Activated naive CD8-positive, alpha-beta T cell treated with anti-CD3 and anti-CD28 coated beads, Interleukin-2, amount 50 U/mL, for 16 hours (primary cell): ENCODE measurements around the gene SPZ1.
"Not testable (repeated sequence)": the region's sequence is repeated elsewhere in the genome, so short reads cannot be mapped to it uniquely, and the experiment has no call there.

Experiments used
- DNase-seq: peaks from one replicate; pipeline ENCODE4 v3.0.0-alpha.2; 2020; ENCODE audit warnings: low read depth, low spot score

The SPZ1 gene, protein sequence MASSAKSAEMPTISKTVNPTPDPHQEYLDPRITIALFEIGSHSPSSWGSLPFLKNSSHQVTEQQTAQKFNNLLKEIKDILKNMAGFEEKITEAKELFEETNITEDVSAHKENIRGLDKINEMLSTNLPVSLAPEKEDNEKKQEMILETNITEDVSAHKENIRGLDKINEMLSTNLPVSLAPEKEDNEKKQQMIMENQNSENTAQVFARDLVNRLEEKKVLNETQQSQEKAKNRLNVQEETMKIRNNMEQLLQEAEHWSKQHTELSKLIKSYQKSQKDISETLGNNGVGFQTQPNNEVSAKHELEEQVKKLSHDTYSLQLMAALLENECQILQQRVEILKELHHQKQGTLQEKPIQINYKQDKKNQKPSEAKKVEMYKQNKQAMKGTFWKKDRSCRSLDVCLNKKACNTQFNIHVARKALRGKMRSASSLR

DNA sequence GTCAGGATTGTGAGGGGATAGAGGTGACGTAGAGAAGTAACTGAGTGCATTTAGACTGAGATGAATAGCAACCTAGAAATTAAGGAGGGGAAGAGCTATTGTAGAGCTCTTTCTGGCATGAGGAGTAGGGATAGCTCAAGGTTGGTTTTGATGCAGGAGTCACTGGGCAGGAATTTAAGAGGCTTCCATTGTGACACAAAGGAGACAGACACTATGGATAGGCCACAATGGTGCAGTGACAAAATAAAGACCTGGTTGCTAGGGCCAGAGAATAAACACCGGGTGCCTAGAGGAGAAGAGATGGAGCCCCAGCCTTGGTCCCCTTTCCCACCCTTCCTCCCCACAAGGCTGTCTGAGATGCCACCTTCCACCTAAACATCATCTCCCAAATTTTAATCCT lies at the start of gene SPZ1:
SPZ1 (plus strand) TSS at position 301 of the 400 bp plus-strand sequence. CDS start 214 bp downstream, outside the sequence.
- DNase-seq = no peak

DNA sequence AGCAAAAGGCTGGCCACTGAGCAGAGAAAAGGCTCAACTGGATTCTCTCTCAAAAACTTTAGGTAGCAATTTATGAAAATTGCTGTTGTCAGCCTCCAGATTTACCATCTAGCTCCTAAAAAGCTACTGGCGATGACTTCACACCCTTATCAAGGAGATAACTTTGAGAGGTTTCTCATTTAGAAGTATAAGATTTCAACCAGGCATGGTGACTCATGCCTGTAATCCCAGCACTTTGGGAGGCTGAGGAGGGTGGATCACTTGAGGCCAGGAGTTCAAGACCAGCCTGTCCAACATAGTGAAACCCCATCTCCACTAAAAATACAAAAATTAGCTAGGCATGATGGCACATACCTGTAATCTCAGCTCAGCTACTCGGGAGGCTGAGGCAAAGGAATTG lies 49.3 kb upstream of the SPZ1 start:
- DNase-seq = not testable (repeated sequence)

DNA sequence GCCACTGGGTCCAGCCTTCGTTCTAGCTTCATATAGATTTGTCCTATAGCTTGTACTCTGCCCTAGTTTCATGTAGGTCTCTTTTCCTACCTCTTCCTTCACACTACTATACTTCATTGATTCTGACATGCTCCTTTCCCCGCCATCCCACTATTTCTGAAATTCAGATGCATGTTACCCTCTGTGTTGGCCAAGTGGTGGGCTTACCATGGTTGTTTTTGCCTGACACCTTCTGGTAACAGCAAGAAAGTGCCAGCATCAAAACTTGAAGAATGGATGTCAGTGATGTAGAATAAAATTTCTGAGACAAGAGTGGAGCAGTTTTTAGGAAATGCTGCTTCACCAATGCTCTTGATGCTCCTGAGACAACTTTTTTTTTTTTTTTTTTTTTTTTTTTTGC lies 44.5 kb upstream of the SPZ1 start:
- DNase-seq = no peak

DNA sequence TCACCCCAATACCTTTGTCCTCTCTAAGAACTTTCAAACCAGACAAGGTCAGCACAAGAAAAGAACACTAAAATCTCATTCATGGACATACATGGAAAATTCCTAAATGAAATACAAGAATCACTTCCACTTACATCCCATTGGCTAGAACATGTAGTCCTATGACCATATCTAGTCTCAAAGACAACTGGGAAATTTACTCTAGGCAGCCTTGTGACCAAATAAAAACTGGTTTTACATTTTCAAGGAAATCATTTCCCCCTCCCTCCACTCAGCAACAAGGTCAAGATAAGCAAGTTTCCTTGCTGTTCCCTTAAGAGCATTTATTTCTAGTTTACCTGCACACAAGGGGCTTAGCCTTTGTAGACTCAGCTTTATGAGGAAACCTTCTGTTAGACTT lies 43.6 kb upstream of the SPZ1 start:
- no peak for DNase-seq

DNA sequence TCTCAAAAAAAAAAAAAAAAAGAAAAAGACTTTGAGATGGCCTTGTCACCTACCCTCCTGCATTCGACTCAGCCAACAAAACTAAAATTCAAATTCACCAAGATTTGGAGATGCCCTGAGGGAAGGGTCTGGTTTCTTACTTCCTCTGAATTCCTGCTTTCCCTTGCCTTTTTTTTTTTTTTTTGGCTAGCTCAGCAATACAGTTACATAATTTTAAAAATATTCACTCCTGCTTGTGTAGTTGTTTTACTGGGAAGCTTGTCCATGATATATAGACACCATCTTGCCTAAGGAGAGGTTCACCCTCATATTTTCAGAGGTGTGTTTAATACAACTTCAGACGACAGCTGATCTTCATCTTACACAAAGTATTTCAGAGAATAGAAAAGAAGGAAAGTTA lies 42.6 kb upstream of the SPZ1 start:
- no peak for DNase-seq

DNA sequence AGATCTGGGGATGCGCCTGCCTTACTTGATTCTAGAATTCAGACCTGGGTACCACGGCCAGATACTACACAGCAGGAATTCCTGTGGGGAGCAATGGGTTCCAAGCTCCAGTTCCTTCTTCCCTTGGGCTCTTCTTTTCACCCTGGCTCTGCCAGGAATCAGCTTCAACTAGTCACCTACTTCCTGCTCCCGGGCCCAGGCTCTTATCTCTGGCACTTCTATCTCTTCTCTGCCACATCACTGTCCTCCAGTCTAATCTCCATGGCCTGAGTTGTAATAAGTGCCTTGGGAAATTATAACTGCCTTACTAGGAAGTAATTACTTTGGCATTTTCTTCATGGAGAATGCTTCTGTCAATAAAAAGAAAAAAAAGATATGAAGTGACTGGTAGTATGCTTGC lies 37.7 kb upstream of the SPZ1 start:
- DNase-seq = no peak

DNA sequence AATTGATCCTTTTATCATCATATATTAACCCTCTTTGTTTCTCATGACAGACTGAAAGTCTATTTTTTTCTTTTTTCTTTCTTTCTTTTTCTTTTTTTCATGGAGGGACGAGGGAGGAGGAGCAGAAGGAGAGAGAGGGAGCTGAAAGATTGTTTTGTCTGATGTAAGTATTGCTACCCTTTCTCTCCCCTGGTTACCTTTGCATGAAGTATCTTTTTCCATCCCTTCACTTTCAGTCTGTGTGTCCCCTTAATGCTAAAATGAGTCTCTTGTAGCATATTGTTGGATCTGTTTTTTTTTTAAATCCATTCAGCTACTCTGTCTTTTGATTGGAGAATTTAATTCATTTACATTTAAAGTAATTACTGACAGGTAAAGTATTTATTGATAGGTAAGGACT lies 36.4 kb upstream of the SPZ1 start:
- no peak for DNase-seq

DNA sequence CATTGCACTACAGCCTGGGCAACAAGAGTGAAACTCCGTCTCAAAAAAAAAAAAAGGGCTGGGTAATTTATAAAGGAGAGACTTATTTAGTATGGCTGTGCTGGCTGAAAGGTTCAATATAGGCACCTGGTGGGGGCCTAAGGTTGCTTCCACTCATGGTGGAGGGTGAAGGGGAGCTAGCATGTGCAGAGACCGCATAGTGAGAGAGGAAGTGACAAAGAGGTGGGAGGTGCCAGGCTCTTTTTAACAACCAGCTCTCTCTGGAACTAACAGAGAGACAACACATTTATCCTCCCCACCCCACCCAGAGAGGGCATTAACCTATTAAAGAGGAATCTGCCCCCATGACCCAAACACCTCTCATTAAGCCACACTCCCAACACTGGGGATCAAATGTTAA lies 35.1 kb upstream of the SPZ1 start:
- no peak for DNase-seq

DNA sequence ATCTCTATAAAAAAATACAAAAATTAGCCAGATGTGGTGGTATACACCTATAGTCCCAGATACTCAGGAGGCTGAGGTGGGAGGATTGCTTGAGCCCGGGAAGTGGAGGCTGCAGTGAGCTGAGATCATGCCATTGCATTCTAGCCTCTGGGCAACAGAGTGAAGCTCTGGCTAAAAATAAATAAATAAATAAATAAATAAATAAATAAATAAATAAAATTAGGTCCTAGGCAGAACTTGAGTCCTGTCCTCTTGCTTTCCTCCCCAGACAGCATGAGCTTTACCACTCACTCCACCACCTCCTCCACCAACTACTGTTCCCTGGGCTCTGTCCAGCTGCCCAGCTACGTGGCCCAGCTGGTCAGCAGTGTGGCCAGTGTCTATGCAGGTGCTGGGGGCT lies 31.6 kb upstream of the SPZ1 start:
- no peak for DNase-seq

DNA sequence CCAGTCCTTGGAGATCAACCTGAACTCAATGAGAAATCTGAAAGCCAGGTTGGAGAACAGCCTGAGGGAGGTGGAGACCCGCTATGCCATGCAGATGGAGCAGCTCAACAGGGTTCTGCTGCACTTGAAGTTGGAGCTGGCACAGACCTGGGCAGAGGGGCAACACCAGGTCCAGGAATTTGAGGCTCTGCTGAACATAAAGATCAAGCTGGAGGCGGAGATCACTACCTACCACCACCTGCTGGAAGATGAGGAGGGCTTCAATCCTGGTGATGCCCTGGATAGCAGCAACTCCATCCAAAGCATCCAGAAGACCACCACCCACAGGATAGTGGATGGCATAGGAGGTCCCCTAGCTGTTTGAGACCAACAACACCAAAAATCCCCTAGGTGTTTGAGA lies 30.5 kb upstream of the SPZ1 start:
- DNase-seq = no peak

DNA sequence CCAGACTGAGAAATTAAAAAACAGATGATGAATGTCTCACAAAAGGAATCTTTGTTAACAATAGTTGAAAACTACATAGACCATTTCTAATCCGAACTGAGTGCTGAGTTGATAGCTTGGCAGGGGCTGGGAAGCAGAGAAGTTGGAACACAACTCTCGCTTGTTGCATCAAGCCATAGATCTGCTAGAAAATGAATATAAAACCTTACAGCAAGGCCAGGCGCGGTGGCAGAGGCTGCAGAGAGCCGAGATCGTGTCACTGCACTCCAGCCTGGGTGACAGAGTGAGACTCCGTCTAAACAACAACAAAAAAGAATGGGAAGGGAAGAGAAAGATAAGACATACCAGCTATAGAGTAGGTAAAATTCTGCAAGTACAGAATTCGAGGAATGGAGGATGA lies 28.0 kb upstream of the SPZ1 start:
- DNase-seq = no peak

DNA sequence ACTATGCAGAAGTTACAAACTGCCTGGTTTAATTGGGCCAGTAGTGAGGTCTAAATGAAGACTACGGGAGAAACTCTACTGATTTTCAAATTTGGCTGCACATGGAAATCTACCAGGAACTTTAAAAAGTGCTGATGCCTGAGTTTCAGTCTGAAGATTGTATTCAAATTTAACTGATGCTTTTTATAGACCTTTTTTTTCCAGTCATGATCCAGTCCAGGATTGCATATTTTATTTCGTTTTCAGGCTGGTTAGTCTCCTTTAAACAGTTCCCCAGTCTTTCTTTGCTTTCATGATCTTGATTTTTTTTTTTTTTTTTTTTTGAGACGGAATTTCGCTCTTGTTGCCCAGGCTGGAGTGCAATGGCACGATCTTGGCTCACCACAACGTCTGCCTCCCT lies 23.7 kb upstream of the SPZ1 start:
- DNase-seq = no peak

DNA sequence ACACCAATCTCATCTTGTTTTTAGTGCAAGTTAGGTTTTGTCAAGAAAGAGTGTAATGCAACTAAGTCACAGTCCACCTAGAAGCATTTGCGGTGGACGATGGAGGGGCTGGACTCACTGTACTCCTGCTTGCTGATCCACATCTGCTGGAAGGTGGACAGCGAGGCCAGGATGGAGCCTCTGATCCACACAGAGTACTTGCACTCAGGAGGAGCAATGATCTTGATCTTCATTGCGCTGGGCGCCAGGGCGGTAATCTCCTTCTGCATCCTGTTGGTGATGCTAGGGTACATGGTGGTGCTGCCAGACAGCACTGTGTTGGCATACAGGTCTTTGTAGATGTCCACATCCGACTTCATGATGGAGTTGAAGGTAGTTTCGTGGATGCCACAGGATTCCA lies 20.2 kb upstream of the SPZ1 start:
- DNase-seq = no peak

DNA sequence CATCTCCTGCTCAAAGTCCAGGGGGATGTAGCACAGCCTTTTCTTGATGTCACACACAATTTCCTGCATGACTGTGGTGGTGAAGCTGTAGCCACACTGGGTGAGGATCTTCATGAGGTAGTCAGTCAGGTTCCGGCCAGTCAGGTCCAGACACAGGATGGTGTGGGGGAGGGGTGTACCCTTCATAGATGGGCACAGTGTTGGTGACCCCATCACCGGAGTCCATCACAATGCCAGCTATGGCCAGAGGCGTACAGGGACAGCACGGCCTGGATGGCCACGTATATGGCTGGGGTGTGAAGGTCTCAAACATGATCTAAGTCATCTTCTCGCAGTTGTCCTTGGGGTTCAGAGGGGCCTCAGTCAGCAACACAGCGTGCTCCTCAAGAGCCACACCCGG lies 19.7 kb upstream of the SPZ1 start:
- no peak for DNase-seq

DNA sequence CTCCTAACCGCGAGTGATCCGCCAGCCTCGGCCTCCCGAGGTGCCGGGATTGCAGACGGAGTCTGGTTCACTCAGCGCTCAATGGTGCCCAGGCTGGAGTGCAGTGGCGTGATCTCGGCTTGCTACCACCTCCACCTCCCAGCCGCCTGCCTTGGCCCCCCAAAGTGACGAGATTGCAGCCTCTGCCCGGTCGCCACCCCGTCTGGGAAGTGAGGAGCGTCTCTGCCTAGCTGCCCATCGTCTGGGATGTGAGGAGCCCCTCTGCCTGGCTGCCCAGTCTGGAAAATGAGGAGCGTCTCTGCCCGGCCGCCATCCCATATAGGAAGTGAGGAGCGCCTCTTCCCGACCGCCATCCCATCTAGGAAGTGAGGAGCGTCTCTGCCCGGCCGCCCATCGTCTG lies 19.0 kb upstream of the SPZ1 start:
- not testable (repeated sequence) for DNase-seq

DNA sequence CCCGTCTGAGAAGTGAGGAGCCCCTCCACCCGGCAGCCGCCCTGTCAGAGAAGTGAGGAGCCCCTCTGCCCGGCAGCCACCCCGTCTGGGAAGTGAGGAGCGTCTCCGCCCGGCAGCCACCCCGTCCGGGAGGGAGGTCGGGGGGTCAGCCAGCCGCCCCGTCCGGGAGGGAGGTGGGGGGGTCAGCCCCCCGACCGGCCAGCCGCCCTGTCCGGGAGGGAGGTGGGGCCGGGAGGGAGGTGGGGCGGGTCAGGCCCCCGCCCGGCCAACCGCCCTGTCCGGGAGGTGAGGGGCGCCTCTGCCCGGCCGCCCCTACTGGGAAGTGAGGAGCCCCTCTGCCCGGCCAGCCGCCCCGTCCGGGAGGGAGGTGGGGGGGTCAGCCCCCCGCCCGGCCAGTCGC lies 18.5 kb upstream of the SPZ1 start:
- not testable (repeated sequence) for DNase-seq

DNA sequence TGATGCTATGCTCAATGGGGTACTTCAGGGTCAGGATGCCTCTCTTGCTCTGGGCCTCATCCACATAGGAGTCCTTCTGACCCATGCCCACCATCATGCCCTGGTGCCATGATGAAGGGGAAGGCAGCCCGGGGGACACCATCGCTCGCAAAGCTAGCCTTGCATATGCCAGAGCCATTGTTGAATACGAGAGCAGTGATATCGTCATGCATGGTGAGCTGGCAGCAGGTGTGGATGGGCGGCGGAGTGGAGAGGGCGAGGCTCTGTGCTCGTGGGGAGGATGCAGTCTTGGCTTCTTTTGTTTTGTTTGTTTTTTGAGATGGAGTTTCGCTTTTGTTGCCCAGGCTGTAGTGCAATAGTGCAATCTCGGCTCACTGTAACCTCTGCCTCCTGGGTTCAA lies 17.2 kb upstream of the SPZ1 start:
- DNase-seq = no peak

DNA sequence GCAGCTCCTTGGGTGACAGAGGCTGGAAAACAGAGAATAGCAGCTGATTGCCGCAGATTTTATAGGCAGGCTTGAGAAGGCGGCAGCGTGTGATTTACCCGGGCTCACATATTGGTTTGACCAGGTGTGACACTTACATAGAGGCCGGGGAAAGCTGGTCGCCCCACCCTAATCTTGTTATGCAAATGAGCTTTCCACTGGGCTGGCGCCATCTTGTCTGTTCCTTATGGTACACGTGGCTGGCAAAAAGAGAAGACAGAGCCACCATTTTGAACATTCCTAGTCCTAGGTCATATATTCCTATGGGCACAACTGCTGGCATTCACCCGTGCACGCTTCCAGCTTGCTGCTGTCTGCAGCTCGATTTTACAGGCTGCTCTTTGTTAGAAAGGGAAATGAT lies 11.3 kb upstream of the SPZ1 start:
- DNase-seq = no peak

DNA sequence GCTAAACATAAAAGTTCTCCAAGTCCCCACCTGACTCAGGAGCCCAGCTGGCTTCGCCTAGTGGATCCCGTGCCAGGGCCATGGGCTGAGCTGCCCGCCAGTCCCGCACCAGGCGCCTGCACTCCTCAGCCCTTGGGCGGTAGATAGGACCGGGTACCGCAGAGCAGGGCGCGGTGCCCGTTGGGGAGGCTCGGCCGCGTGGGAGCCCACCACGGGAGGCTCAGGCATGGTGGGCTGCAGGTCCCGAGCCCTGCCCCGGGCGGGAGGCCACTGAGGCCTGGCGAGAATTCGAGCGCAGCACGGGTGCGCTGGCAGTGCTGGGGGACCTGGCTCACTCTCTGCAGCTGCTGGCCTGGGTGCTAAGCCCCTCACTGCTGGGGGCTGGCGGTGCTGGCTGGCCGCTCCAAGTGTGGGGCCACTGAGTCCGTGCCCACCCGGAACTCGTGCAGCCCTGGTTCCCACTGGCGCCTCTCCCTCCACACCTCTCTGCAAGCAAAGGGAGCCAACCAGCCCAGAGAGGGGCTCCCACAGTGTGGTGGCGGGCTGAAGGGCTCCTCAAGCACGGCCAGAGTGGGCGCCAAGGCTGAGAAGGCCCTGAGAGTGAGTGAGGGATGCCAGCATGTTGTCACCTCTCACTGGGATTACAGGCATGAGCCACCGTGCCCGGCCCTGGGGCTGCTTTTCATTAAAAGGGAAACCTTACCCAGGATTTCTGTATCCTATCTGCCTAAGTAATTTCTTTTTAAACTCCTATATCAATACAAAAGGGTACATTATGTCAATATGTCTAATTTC lies 9.7 kb upstream of the SPZ1 start:
- no peak for DNase-seq

DNA sequence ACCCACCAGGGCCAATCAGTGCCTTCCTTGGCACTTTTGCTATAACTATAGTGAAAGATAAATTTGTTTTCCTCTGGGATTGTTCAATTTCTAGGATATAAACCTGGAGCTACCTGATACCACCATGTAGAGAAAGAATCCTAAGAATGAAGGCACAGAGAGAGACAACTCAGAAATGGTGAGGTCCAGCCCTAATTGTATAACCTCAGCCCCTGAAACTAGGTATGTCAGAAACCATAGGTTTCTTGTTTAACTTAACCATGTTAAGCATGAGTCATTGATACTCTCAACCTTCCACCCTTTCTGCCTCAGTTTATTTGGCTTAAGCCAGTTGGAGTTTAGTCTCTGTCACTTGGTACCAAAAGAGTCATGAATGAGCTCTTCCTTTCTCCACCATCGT lies 4.6 kb upstream of the SPZ1 start:
- DNase-seq = no peak

DNA sequence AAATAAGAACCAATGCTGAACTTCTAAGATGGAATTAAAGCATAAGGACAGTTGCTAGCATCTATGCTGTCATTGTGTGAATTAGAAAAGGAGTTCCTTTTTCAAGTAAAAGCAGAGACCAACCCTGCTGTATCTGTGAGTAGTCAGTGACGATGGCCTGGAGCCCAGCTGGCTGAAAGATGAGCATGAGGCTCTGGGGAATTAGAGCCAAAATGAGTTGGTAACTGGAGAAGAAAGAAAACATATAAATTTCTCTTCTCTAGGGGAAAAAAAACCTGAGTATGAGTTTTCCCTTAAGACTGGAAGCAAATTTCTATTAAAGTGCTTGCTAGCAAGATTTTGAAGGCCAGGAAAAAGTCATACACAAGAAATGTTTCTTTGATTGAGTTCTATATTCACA lies 1.6 kb upstream of the SPZ1 start:
- DNase-seq = no peak

DNA sequence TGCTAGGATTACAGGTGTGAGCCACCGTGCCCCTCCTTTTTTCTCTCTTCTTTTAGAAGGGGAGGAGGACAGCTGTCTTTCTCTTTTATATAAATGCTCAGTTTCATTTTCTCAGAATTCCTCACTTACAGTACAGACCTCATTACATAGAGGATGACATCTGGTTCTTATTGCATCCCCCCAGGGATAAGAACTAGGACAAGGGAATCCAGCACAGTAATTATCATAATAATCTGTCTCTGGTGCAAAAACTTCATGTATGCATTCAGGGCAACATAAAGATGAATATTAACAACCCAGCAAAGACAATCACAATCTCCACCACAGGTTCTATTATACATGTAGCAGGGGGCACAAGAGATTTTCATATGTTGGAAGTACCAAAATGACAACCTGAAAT lies 5.1 kb downstream of the SPZ1 start:
- DNase-seq = no peak

DNA sequence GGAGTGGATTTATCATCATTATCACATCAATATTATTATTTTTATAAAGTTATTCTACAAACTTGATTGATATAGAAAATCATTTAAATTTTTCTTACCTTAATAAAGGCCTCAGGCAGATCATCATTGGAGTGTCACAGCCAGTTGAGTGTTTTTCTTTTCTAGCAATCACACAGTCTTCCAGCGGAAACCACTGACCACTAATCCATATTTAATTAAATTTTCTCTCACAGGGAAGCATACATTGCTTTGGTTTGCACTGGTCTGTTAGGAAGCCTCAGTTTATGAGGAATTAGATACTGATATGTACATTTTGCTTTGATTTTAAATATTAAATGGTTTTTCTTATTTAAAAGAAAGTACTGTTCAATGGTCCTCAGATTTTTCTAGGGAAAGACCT lies 6.7 kb downstream of the SPZ1 start:
- no peak for DNase-seq
